Adrenal gland (tissue), 12 donors: ENCODE measurements around the gene ENTR1. TPM values are rescaled to one million over a fixed set of nuclear protein-coding genes. Genes with fewer than 3 reads are reported as not detected.

Experiments
- DNase-seq, 7 donors: peaks; one replicate each; pipeline ENCODE4 v3.0.0-alpha.2; 2019 to 2020
- H3K27ac ChIP-seq, 5 donors: fragments of 200-600 bp; sonication (generic) in 4 of 5; 1 replicate in 3 of 5; 2 replicates in 2 of 5; pipeline versions ENCODE4 v1.5.1 to v1.8.0; 2016 to 2020; ENCODE audit warnings: mild to moderate bottlenecking in 1 of 5
- H3K27me3 ChIP-seq: fragments of 200-600 bp; 2 replicates; pipeline ENCODE4 v1.8.0; 2021
- H3K36me3 ChIP-seq, 2 donors: fragments of 200-600 bp; replicated peaks in 1 of 2; 1 replicate in 1 of 2; 2 replicates in 1 of 2; pipeline versions ENCODE4 v1.5.1 to v1.8.0; 2018 to 2022
- H3K4me1 ChIP-seq, 2 donors: fragments of 200-600 bp; replicated peaks in 1 of 2; 1 replicate in 1 of 2; 2 replicates in 1 of 2; pipeline versions ENCODE4 v1.5.1 to v1.8.0; 2018 to 2021
- H3K4me3 ChIP-seq, 4 donors: fragments of 200-600 bp; sonication (generic) in 3 of 4; one replicate each; pipeline ENCODE4 v1.5.1; 2016 to 2018
- H3K9me3 ChIP-seq, 3 donors: fragments of 200-600 bp; sonication (generic) in 1 of 3; replicated peaks in 1 of 3; 1 replicate in 2 of 3; 2 replicates in 1 of 3; pipeline versions ENCODE4 v1.5.1 to v1.8.0; 2016 to 2021
- POLR2A ChIP-seq, 2 donors: fragments of 450-650 bp; IDR thresholded peaks; one replicate each; pipeline ENCODE4 v1.6.1; 2017; ENCODE audit warnings: antibody characterized with exemption in 2 of 2, mild to moderate bottlenecking in 2 of 2, moderate library complexity in 1 of 2
- WGBS, 4 donors: extraction: QIAGEN DNeasy Blood & Tissue Kit in 2 of 4; methylation state at CpG; one replicate each; pipeline versions ENCODE4 v1.1.5 to v1.1.7; 2013 to 2017; 5-methylcytosine and 5-hydroxymethylcytosine counted together
- intact Hi-C, 2 donors: fragments of 100-400 bp; cut with DNase I; formaldehyde crosslinking; loops; one replicate each; pipeline versions ENCODE4 v1.14.1 to v1.15.0; 2022 to 2023
- polyA plus RNA-seq, 3 donors: library from polyadenylated mRNA; stranded (reverse); fragments of 200-250 nt in 2 of 3; fragments of 350-450 nt in 1 of 3; fragmentation: Illumina TruSeq in 1 of 3; extraction: RNeasy Lipid Tissue Mini Kit (QIAGEN cat#74804) in 1 of 3; gene quantifications; one replicate each; pipeline ENCODE4 v1.2.3, GENCODE V29; 2013 to 2014
- total RNA-seq, 9 donors: library from RNA; depleted of rRNA in 4 of 9; stranded (reverse); fragments of >200 nt in 4 of 9; fragments of 120-200 nt in 1 of 9; fragmentation: NEBNext Ultra II Directional in 1 of 9; extraction: Animal tissue kit (Norgen Biotek cat#: 25700) in 1 of 9; gene quantifications; one replicate each; pipeline versions ENCODE4 v1.1.0 to v1.2.4, GENCODE V29; 2013 to 2023
- TF ChIP-seq, protein P1 (sequence below), 6 experiments: fragments of 450-650 bp in 4 of 6; fragments of 200-600 bp in 2 of 6; sonication (generic) in 1 of 6; IDR thresholded peaks; 1 replicate in 5 of 6; 2 replicates in 1 of 6; pipeline versions ENCODE4 v1.5.1 to v1.8.0; 2016 to 2021; ENCODE audit warnings: antibody characterized with exemption in 6 of 6, mild to moderate bottlenecking in 2 of 6, moderate library complexity in 1 of 6
- donor health status: healthy with polysubstance abuse.
- donor health status: Bipolar disorder and iron deficiency.
- donor health status: DM: yes; HTN: yes; CAD: no.
- donor health status: DM: no; HTN: no; CAD: no.
- donor health status: DM: no; HTN: no; CAD: no.
- donor health status: DM: yes; HTN: yes; CAD: no.

Gene ENTR1
- total and polyA plus RNA-seq, 12 donors: 13.3 to 48.4 (median 34.1) TPM

DNA sequence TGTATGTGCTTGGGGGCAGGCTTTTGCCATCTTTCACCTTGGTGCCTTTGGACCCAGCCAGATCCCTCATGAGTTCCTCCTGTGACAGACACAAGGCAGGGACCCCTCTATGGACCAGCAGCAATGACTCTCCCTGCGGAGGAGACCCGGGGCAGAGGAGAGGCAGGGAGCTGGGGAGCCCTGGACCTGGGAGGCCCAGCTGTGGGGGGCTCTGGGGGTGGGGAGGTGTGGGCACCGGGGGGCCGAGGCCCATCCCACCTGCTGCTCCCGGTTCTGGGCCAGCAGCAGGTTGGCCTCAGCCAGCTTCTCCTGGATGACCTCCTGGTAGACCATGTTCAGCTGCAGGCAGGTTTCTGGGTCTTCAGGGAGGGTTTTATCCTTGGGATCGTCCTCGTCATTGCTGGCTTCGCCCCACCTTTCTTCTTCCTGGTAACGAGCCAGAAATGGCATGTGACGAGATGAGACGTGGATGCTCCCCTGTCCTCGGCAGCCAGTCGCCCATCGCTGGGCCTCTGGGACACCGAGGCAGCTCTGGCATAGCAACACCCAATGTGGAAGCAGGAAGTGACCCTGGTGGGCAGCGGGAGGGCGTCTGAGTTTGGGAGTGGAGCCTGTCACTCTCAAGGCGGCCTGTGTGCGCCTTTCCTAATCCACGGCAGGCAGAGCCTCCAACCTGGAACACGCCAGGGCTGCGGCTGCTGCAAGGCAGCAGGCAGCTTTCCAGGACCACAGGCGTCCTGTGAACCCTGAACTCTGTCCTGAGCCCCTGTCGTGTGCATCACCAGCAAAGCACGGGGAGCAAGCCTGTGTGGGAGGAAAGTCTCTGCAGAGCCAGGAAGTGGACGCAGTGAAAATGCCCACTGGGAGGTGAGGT lies 14.8 kb downstream of the ENTR1 start:
- intact Hi-C loops: no loop called here
- no peak for TF ChIP-seq POLR2A (IDR thresholded peaks at IDR 0.05)
- TF ChIP-seq, protein P1, sequence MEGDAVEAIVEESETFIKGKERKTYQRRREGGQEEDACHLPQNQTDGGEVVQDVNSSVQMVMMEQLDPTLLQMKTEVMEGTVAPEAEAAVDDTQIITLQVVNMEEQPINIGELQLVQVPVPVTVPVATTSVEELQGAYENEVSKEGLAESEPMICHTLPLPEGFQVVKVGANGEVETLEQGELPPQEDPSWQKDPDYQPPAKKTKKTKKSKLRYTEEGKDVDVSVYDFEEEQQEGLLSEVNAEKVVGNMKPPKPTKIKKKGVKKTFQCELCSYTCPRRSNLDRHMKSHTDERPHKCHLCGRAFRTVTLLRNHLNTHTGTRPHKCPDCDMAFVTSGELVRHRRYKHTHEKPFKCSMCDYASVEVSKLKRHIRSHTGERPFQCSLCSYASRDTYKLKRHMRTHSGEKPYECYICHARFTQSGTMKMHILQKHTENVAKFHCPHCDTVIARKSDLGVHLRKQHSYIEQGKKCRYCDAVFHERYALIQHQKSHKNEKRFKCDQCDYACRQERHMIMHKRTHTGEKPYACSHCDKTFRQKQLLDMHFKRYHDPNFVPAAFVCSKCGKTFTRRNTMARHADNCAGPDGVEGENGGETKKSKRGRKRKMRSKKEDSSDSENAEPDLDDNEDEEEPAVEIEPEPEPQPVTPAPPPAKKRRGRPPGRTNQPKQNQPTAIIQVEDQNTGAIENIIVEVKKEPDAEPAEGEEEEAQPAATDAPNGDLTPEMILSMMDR (IDR thresholded peaks at IDR 0.05): no peak
- no peak for DNase-seq
- Histone ChIP-seq H3K27ac (no peak overlapping the region), H3K4me3 (no peak overlapping the region), H3K27me3 (no peaks in the 10 kb centered on the region), H3K4me1 (peaks cover 9 to 16% of the 10 kb centered on the region in 2 donors), H3K9me3 (no peaks in the 10 kb centered on the region), H3K36me3 (peaks cover 0 to 58% of the 10 kb centered on the region in 2 donors)
- WGBS, 4 donors: 83 to 91% (median 85%) methylated on average over 16 to 26 of the region's 26 CpGs

DNA sequence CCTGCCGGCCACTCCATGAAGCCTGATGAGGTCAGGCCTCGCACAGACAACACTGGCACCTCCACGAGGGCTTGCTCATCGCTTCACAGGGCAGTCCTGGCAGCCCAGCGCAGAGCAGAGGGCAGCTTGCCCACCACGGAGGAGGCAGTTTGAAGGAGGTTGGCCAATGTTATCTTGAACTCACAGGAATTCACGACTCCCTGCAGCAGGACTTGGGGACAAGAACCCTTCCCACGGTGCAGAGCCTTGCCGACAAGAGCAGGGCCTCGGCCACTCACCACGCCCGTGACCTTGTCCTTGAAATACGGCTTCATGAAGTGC lies 15.4 kb downstream of the ENTR1 start:
- peaks cover 9 to 12% of the 10 kb centered on the region in 2 donors for H3K4me1 ChIP-seq
- TF ChIP-seq, protein P1 (IDR thresholded peaks at IDR 0.05): no peak
- TF ChIP-seq POLR2A (IDR thresholded peaks at IDR 0.05): no peak
- no peaks in the 10 kb centered on the region for H3K9me3 ChIP-seq
- 70 to 92% (median 70%) methylated on average over 2 to 13 of the region's 13 CpGs for WGBS, 4 donors
- intact Hi-C loops: no loop called here
- DNase-seq: no peak
- peaks cover 0 to 59% of the 10 kb centered on the region in 2 donors for H3K36me3 ChIP-seq
- H3K4me3 ChIP-seq: no peak overlapping the region
- H3K27ac ChIP-seq: no peak overlapping the region
- no peaks in the 10 kb centered on the region for H3K27me3 ChIP-seq

DNA sequence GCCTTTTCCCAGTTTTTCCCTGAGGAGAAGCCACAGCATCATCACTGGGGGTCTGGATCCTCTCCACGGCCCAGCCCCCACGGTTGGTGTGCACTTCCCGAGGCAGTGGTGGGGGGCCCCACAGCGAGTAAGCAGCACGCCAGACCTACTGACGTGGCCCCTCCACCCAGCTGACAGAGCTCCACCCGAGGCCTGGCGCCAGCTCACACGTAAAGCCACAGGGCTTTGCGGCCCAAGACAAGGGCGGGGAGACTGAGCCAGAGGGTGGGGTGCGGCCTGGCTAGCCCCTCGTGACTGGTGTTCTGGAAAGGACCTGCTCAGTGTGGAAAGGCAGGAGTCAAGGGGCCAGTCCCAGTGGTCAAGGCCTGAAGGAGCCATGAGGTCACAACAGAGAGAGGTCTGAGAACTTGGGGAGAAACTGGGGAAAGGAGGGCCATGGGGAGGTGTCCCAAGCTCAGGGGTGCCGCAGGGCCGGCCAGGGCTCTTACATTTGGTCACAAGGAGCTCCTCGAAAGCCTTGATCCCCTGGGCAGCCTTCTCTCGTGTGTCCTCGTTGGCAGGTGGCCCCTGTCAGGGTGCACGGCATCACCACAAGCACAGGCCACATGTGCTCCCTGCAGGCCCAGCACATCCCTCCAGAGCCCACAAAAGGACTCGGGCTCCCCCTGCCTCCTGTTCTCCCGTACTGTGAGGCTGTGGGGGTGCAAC lies 15.9 kb downstream of the ENTR1 start:
- TF ChIP-seq, protein P1 (IDR thresholded peaks at IDR 0.05): no peak
- no peak for TF ChIP-seq POLR2A (IDR thresholded peaks at IDR 0.05)
- Histone ChIP-seq H3K4me1 (peaks cover 9 to 12% of the 10 kb centered on the region in 2 donors), H3K9me3 (no peaks in the 10 kb centered on the region), H3K36me3 (peaks cover 0 to 63% of the 10 kb centered on the region in 2 donors), H3K27me3 (no peaks in the 10 kb centered on the region), H3K27ac (no peak overlapping the region), H3K4me3 (no peak overlapping the region)
- 89 to 95% (median 92%) methylated on average over 13 to 21 of the region's 21 CpGs for WGBS, 4 donors
- intact Hi-C loops: no loop called here
- no peak for DNase-seq

DNA sequence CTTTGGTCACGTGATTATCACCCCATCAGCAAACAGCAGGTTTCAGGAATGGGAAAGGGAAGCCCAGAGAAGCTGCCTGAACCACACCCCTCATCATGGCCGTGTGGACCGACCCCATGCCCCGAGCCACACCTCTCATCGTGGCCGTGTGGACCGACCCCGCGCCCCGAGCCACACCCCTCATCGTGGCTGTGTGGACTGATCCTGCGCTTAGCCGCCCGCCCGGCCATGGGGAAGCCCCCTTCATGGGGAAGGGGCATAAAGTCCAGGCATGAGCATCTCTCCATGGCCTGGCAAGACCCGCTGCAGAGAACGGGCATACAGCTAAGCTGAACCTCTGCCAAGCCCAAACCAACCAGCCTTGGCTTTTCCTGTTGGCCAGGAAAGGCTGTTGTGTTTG lies 16.9 kb downstream of the ENTR1 start:
- 85 to 93% (median 87%) methylated on average over 17 of the region's 17 CpGs for WGBS, 4 donors
- H3K36me3 ChIP-seq: peaks cover 0 to 72% of the 10 kb centered on the region in 2 donors
- no peak overlapping the region for H3K27ac ChIP-seq
- peaks cover under 1 to 2% of the 10 kb centered on the region in 2 donors for H3K4me1 ChIP-seq
- H3K27me3 ChIP-seq: no peaks in the 10 kb centered on the region
- intact Hi-C loops: no loop called here
- H3K4me3 ChIP-seq: no peak overlapping the region
- DNase-seq: no peak
- no peaks in the 10 kb centered on the region for H3K9me3 ChIP-seq
- TF ChIP-seq, protein P1 (IDR thresholded peaks at IDR 0.05): no peak
- no peak for TF ChIP-seq POLR2A (IDR thresholded peaks at IDR 0.05)
